Measurements from ENCODE around the gene AIPL1.
A peak's percentile ranks its signal among the peaks of the same experiment; 100 is the strongest.
"Not testable (repeated sequence)": the region's sequence is repeated elsewhere in the genome, so short reads cannot be mapped to it uniquely, and the experiment has no call there.

The AIPL1 gene

GRCh38 chr17:6435051-6435450 lies at the start of gene AIPL1:
Gene AIPL1, minus strand, starts transcription at chr17:6435121. Its CDS starts 17 bp downstream, at chr17:6435104.
- TF ChIP-seq CTCF (conservative IDR thresholded peaks at IDR 0.05): no peak
- H3K27ac ChIP-seq: no peak within 1 kb of the TSS

GRCh38 chr17:6483507-6483906 lies 48.6 kb upstream of the AIPL1 start:
- TF ChIP-seq CTCF (conservative IDR thresholded peaks at IDR 0.05): no peak
- no peak overlapping the region for H3K27ac ChIP-seq

GRCh38 chr17:6482796-6483195 lies 47.9 kb upstream of the AIPL1 start:
- H3K27ac ChIP-seq: not testable (repeated sequence)

GRCh38 chr17:6482105-6482455 lies 47.2 kb upstream of the AIPL1 start:
- H3K27ac ChIP-seq: no peak overlapping the region
- TF ChIP-seq CTCF (conservative IDR thresholded peaks at IDR 0.05): no peak

GRCh38 chr17:6480303-6480675 lies 45.4 kb upstream of the AIPL1 start:
- H3K27ac ChIP-seq: peak overlapping the region; percentile 43; the same call in 1 of the 2 replicates
- TF ChIP-seq CTCF (conservative IDR thresholded peaks at IDR 0.05): no peak

GRCh38 chr17:6479622-6480302 lies 44.8 kb upstream of the AIPL1 start:
- no peak for TF ChIP-seq CTCF (conservative IDR thresholded peaks at IDR 0.05)
- H3K27ac ChIP-seq: peak overlapping the region; percentile 43; the same call in 1 of the 2 replicates

GRCh38 chr17:6478486-6478885 lies 43.6 kb upstream of the AIPL1 start:
- TF ChIP-seq CTCF (conservative IDR thresholded peaks at IDR 0.05): no peak
- no peak overlapping the region for H3K27ac ChIP-seq

- TF ChIP-seq CTCF (conservative IDR thresholded peaks at IDR 0.05): no peak
These were observed 43.0 kb upstream of the AIPL1 start for GRCh38 chr17:6477831-6478383.

More at GRCh38 chr17:6477831-6478383, 43.0 kb upstream of the AIPL1 start:
- no peak overlapping the region for H3K27ac ChIP-seq
